HEK293 (cell line): ENCODE data around the gene PRSS56.
A peak's percentile ranks its signal among the peaks of the same experiment; 100 is the strongest.

Experiments
- CTCF ChIA-PET: fragments of 350-600 bp; formaldehyde crosslinking; extraction: SDS; loops from one replicate; lab custom pipeline; 2021; ENCODE audit warnings: antibody characterized with exemption; lab: Yijun Ruan, JAX
- POLR2A ChIA-PET: fragments of 300-600 bp; formaldehyde crosslinking; extraction: SDS; loops from one replicate; lab custom pipeline; 2020; ENCODE audit warnings: antibody characterized with exemption, inconsistent platforms; lab: Yijun Ruan, JAX
- H3K27ac ChIP-seq: fragments of 200-500 bp; sonication (Bioruptor generic); 2 replicates; pipeline ENCODE4 v1.5.1; 2014; ENCODE audit warnings: low read depth, low read length, control low read depth, inconsistent platforms; ENCODE audit errors: extremely low read depth
- H3K36me3 ChIP-seq, 2 experiments: fragments of 200-500 bp in 1 of 2; sonication (Bioruptor generic) in 1 of 2; 1 replicate in 1 of 2; 2 replicates in 1 of 2; pipeline ENCODE4 v1.5.1; 2014 to 2017; ENCODE audit warnings: inconsistent platforms in 2 of 2, low read length in 2 of 2; ENCODE audit not compliant: control insufficient read depth in 2 of 2, insufficient read depth in 1 of 2
- H3K4me1 ChIP-seq: fragments of 200-500 bp; sonication (Bioruptor generic); 2 replicates; pipeline ENCODE4 v1.5.1; 2014; ENCODE audit warnings: mild to moderate bottlenecking, low read length, inconsistent platforms; ENCODE audit not compliant: control insufficient read depth, insufficient read depth
- H3K4me3 ChIP-seq: 2 replicates; pipeline ENCODE4 v1.5.1; 2011; ENCODE audit warnings: low read depth, mild to moderate bottlenecking, control low read depth, low read length, moderate library complexity
- H3K9me3 ChIP-seq: fragments of 200-500 bp; sonication (Bioruptor generic); 2 replicates; pipeline ENCODE4 v1.5.1; 2014; ENCODE audit warnings: low read depth, low read length, inconsistent platforms; ENCODE audit not compliant: control insufficient read depth, insufficient read depth
- MYNN ChIP-seq: fragments of 450-650 bp; formaldehyde crosslinking; IDR thresholded peaks from 2 replicates; pipeline ENCODE4 v1.5.1; 2016; ENCODE audit warnings: missing biosample characterization, missing genetic modification characterization, borderline replicate concordance
- PBX3 ChIP-seq: sonication (generic); formaldehyde crosslinking; IDR thresholded peaks from 2 replicates; pipeline ENCODE4 v1.8.1; 2022; ENCODE audit warnings: mild to moderate bottlenecking, moderate library complexity, missing genetic modification reagents
- PRDM4 ChIP-seq: fragments of 450-650 bp; formaldehyde crosslinking; IDR thresholded peaks from 2 replicates; pipeline ENCODE4 v1.5.1; 2017; ENCODE audit warnings: missing biosample characterization, missing genetic modification characterization
- SCRT1 ChIP-seq: fragments of 450-650 bp; formaldehyde crosslinking; IDR thresholded peaks from 2 replicates; pipeline ENCODE4 v1.5.1; 2016; ENCODE audit warnings: missing biosample characterization, missing genetic modification characterization, borderline replicate concordance
- TRIM28 ChIP-seq: IDR thresholded peaks from 2 replicates; pipeline ENCODE4 v1.6.1; 2011; ENCODE audit warnings: low read length, control low read depth, borderline replicate concordance
- ZBTB1 ChIP-seq: fragments of 450-650 bp; formaldehyde crosslinking; IDR thresholded peaks from 2 replicates; pipeline ENCODE4 v1.5.1; 2016; ENCODE audit warnings: missing biosample characterization, missing genetic modification characterization
- ZEB2 ChIP-seq: fragments of 450-650 bp; formaldehyde crosslinking; IDR thresholded peaks from 2 replicates; pipeline ENCODE4 v1.5.1; 2016; ENCODE audit warnings: missing biosample characterization, missing genetic modification characterization
- ZNF18 ChIP-seq: fragments of 450-650 bp; formaldehyde crosslinking; IDR thresholded peaks from 2 replicates; pipeline ENCODE4 v1.5.1; 2016; ENCODE audit warnings: missing biosample characterization, missing genetic modification characterization
- ZNF184 ChIP-seq: fragments of 450-650 bp; IDR thresholded peaks from 2 replicates; pipeline ENCODE4 v1.5.1; 2018; ENCODE audit warnings: missing biosample characterization, mild to moderate bottlenecking, missing genetic modification characterization
- ZNF239 ChIP-seq: fragments of 450-650 bp; formaldehyde crosslinking; IDR thresholded peaks from 2 replicates; pipeline ENCODE4 v1.5.1; 2016; ENCODE audit warnings: missing biosample characterization, missing genetic modification characterization
- ZNF266 ChIP-seq: fragments of 450-650 bp; formaldehyde crosslinking; IDR thresholded peaks from 2 replicates; pipeline ENCODE4 v1.5.1; 2016; ENCODE audit warnings: missing biosample characterization, missing genetic modification characterization, low read depth
- ZNF350 ChIP-seq: fragments of 450-650 bp; formaldehyde crosslinking; IDR thresholded peaks from 2 replicates; pipeline ENCODE4 v1.5.0; 2017; ENCODE audit warnings: missing biosample characterization, mild to moderate bottlenecking, missing genetic modification characterization
- ZNF433 ChIP-seq: fragments of 450-650 bp; formaldehyde crosslinking; IDR thresholded peaks from 2 replicates; pipeline ENCODE4 v1.5.1; 2016; ENCODE audit warnings: missing biosample characterization, missing genetic modification characterization, low read depth
- ZNF48 ChIP-seq: fragments of 450-650 bp; formaldehyde crosslinking; IDR thresholded peaks from 2 replicates; pipeline ENCODE4 v1.5.1; 2016; ENCODE audit warnings: missing biosample characterization, missing genetic modification characterization
- ZNF660 ChIP-seq: fragments of 450-650 bp; IDR thresholded peaks from 2 replicates; pipeline ENCODE4 v1.5.1; 2018; ENCODE audit warnings: missing biosample characterization, mild to moderate bottlenecking, missing genetic modification characterization
- ZNF768 ChIP-seq: fragments of 450-650 bp; formaldehyde crosslinking; IDR thresholded peaks from 2 replicates; pipeline ENCODE4 v1.5.1; 2018; ENCODE audit warnings: missing biosample characterization, mild to moderate bottlenecking, missing genetic modification characterization
- ZNF785 ChIP-seq: fragments of 450-650 bp; formaldehyde crosslinking; IDR thresholded peaks from 2 replicates; pipeline ENCODE4 v1.5.1; 2016; ENCODE audit warnings: missing biosample characterization, missing genetic modification characterization
- ZNF830 ChIP-seq: fragments of 450-650 bp; IDR thresholded peaks from 2 replicates; pipeline ENCODE4 v1.5.0; 2018; ENCODE audit warnings: missing biosample characterization, missing genetic modification characterization, low read depth, mild to moderate bottlenecking, moderate library complexity
- ZNF843 ChIP-seq: fragments of 450-650 bp; formaldehyde crosslinking; IDR thresholded peaks from 2 replicates; pipeline ENCODE4 v1.5.1; 2016; ENCODE audit warnings: missing biosample characterization, missing genetic modification characterization
- ZSCAN4 ChIP-seq: fragments of 450-650 bp; formaldehyde crosslinking; IDR thresholded peaks from 2 replicates; pipeline ENCODE4 v1.5.1; 2017; ENCODE audit warnings: missing biosample characterization, missing genetic modification characterization

PRSS56 gene

GRCh38 chr2:232528746-232529460 lies 8.7 kb downstream of the PRSS56 start:
- Histone ChIP-seq H3K4me3 (no peak overlapping the region), H3K9me3 (no peaks in the 10 kb centered on the region), H3K27ac (no peak overlapping the region), H3K4me1 (no peaks in the 10 kb centered on the region), H3K36me3 (no peaks in the 10 kb centered on the region)
- ChIA-PET POLR2A (no interaction called here), CTCF (no interaction called here)
- no peak for TF ChIP-seq ZNF843 (tag by site-specific recombination)
- TF ChIP-seq TRIM28 = no peak
- no peak for TF ChIP-seq PBX3
- no peak for TF ChIP-seq ZSCAN4 (tag by site-specific recombination)
- TF ChIP-seq ZNF266 (tag by site-specific recombination) = no peak

- Histone ChIP-seq H3K36me3 (no peaks in the 10 kb centered on the region), H3K4me3 (no peak overlapping the region), H3K27ac (no peak overlapping the region), H3K9me3 (no peaks in the 10 kb centered on the region), H3K4me1 (no peaks in the 10 kb centered on the region)
- TF ChIP-seq ZNF48 = no peak
- TF ChIP-seq ZEB2 (tag by site-specific recombination) = no peak
- ChIA-PET CTCF (no interaction called here), POLR2A (no interaction called here)
Observed at GRCh38 chr2:232529806-232530547, 9.8 kb downstream of the PRSS56 start.

GRCh38 chr2:232530626-232531260 lies 10.6 kb downstream of the PRSS56 start:
- Histone ChIP-seq H3K27ac (no peak overlapping the region), H3K9me3 (no peaks in the 10 kb centered on the region), H3K4me1 (no peaks in the 10 kb centered on the region), H3K36me3 (no peaks in the 10 kb centered on the region), H3K4me3 (no peak overlapping the region)
- ChIA-PET POLR2A (no interaction called here), CTCF (interaction anchor here (0.6 kb wide), 1 partner anchor 52 kb away, joined by 3 read pairs; no protein-coding TSS in a partner anchor)
- TF ChIP-seq ZNF768 (tag by site-specific recombination) = peak; percentile 54
- peak; percentile 92 for TF ChIP-seq ZNF660 (tag by site-specific recombination)
- no peak for TF ChIP-seq ZNF433 (tag by site-specific recombination)
- no peak for TF ChIP-seq ZNF785 (tag by site-specific recombination)

GRCh38 chr2:232532419-232532818 lies 12.2 kb downstream of the PRSS56 start:
- Histone ChIP-seq H3K4me3 (no peak overlapping the region), H3K9me3 (no peaks in the 10 kb centered on the region), H3K36me3 (no peaks in the 10 kb centered on the region), H3K4me1 (no peaks in the 10 kb centered on the region), H3K27ac (no peak overlapping the region)
- ChIA-PET CTCF (interaction anchor here (0.6 kb wide), 1 partner anchor 740 kb away, joined by 3 read pairs; no protein-coding TSS in a partner anchor), POLR2A (interaction anchor here (1.1 kb wide), 1 partner anchor 18 kb away, joined by 4 read pairs; the partner anchor contains the start of genes EIF4E2 and TIGD1)
- TF ChIP-seq PRDM4 = no peak
- no peak for TF ChIP-seq ZNF239 (tag by site-specific recombination)
- TF ChIP-seq ZBTB1 (tag by site-specific recombination) = no peak
- TF ChIP-seq ZNF350 (tag by site-specific recombination) = no peak
- TF ChIP-seq ZNF18 = no peak
- TF ChIP-seq MYNN (tag by site-specific recombination) = no peak
- TF ChIP-seq ZNF184 (tag by site-specific recombination) = no peak
- no peak for TF ChIP-seq ZNF830 (tag by site-specific recombination)
- no peak for TF ChIP-seq SCRT1 (tag by site-specific recombination)
